GM21825 (cell line): ENCODE data around the gene DPH6.
A peak's percentile ranks its signal among the peaks of the same experiment; 100 is the strongest.
"Not testable (repeated sequence)": the region's sequence is repeated elsewhere in the genome, so short reads cannot be mapped to it uniquely, and the experiment has no call there.

ENCODE experiments used
- ATAC-seq: cut with Tn5 transposase; IDR thresholded peaks from one replicate; pipeline ENCODE4 v1.9.1; 2021; ENCODE audit warnings: mild to moderate bottlenecking, moderate library complexity; ENCODE audit not compliant: unreplicated experiment

Gene DPH6, protein sequence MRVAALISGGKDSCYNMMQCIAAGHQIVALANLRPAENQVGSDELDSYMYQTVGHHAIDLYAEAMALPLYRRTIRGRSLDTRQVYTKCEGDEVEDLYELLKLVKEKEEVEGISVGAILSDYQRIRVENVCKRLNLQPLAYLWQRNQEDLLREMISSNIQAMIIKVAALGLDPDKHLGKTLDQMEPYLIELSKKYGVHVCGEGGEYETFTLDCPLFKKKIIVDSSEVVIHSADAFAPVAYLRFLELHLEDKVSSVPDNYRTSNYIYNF

DNA sequence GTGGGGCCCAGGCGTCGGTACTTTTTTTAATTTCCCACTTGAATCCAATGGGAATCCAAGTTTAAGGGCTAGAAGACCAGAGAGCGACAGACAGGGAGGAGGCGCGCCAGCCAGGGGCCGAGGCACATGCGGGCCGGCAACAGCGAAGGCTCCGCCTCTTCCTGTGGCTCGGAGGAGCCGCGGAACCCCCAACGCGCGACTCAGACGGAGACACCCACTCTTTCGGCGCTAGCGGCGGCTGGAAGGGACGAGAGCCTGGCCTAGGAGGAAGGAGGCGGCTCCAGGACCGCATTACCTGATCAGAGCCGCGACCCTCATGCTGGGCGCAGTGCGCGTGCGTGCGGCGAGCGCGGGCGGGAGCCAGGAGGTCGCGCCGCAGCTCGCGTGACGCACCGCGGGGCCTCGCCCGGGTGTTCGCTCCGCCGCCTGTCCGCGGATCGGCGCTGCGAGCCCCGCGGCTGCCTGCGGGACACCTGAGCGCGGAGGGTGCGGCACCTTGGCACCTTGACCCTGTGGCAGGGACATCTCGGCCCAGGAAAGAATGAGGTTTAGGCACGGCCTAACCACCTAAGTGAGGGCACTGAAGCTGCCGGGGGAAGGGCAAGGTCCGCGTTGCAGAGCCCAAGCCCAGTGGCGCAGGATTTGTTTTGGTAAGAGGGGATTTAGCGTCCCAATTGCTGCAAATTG, at the start of gene DPH6:
Gene DPH6 (minus strand): TSS at position 342 of the 687 bp plus-strand sequence. CDS start 24 bp downstream, at position 318.
- ATAC-seq: peak; percentile 85

DNA sequence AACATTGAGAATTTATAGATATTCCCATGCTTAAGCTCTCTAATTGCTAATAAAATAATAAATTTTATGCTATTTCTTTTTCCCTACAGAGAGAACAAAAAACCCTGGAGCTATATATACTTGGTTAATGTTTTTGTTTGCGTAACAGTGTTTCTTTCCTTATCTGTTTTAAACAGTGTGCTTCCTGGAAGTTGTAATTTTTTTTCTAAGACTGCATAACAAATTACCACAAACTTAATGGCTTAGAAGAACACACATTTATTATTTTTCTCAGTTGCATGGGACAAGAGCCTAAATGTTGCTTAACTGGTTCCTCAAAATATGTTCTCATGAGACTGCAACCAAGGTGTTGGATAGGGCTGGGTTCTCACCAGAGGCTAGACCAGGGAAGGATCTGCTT, 49.7 kb upstream of the DPH6 start:
- no peak for ATAC-seq

GRCh38 chr15:35591987-35592386, 46.0 kb upstream of the DPH6 start:
- ATAC-seq: not testable (repeated sequence)

GRCh38 chr15:35583863-35584528, 38.0 kb upstream of the DPH6 start:
- no peak for ATAC-seq

- ATAC-seq: no peak
Observed at GRCh38 chr15:35580606-35581005, 34.6 kb upstream of the DPH6 start.

DNA sequence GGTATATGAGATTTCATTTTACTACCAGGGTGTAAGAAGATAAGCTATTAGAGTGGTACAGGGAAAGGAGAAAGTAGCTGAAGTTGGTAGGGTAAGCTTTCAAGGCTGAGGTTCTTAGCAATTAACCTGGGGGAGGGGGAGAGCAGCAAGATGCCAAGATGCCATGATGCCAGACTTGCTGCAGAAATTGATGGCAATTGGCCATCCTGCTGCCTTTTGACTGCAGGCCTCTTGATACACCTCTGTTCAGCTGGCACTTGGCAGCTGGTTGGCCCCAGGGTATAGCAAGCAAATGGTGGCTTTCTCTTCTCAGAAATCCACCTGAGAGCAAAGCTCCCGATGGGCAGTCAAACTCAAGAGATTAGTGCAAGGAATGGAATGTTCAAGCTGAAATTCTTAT, 21.4 kb upstream of the DPH6 start:
- ATAC-seq: no peak

- no peak for ATAC-seq
Observed at GRCh38 chr15:35566991-35567390, 21.0 kb upstream of the DPH6 start.

DNA sequence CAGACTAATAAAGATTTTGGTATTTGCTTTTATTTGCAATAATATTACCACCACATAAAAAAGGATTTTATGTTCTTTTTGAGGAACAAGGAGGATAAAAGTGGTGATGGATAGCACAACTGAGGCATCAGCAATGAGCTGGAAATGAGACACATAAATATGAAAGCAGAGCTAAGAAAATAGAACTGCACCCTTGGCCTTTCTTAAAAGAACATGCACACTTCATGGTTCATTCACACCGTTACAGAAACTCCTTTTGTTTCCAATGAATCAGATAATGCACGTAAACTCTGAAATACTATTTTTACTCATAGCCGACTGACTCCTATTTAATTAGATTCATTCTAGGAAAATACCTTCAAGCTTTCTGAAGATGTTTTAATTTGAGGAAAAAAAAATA, 19.9 kb upstream of the DPH6 start:
- no peak for ATAC-seq

DNA sequence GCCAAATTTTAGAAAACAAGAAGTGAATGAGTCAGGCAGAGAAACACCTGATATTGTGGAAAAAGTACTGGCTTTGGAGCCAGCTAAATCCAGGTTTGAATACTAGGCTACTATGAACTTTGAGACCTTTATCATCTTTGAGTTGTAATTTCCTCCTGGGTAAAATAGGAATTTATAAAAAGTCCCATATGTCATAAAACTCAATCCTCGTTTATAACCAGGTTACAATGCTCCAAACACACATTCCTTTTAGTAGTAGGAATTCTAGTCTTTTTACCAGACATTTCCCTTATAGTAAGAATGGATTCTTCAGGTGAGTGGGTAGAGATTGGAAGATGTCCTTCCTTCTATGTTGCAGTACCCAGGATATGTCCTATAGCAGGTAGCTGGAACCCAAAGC, 16.7 kb upstream of the DPH6 start:
- ATAC-seq: no peak

DNA sequence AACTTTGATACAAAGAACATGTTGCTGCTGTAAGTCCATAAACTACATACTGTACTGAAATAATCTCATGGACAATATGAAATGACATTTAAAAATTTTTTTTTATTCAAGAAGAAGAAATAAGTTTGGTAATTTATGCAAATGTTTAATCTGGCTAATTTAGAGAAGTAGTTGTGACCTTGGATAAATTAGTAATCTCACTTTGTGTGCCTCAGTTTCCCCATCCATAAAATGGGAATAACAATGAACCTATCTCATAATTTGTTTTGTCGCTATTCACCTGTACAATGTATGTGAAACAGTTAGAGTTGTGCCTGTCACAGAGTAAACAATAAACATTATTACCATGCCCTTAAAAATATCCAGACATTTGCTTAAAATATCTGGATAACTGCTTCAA, 15.3 kb upstream of the DPH6 start:
- ATAC-seq: no peak

- ATAC-seq: no peak
Observed at GRCh38 chr15:35560870-35561269, 14.9 kb upstream of the DPH6 start.

DNA sequence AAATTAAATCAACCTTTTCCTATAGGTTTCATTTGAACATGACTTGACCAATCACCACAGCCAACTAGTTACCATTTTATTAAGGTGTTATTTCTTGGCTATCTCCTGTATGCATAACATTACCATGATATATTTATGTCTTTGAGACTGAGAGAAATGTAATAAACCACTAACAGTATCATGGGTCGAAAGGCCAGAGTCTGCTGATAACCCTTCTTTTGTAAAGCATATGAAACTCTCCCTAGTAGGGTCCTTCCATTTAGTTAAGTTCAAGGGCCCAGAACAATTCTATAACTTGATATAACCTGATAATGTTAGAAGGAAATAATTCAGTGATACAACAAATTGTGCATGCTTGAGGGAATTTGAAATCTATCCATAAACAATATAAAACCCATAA, 14.3 kb upstream of the DPH6 start:
- no peak for ATAC-seq

- ATAC-seq: no peak
Observed at GRCh38 chr15:35559683-35560082, 13.7 kb upstream of the DPH6 start.

DNA sequence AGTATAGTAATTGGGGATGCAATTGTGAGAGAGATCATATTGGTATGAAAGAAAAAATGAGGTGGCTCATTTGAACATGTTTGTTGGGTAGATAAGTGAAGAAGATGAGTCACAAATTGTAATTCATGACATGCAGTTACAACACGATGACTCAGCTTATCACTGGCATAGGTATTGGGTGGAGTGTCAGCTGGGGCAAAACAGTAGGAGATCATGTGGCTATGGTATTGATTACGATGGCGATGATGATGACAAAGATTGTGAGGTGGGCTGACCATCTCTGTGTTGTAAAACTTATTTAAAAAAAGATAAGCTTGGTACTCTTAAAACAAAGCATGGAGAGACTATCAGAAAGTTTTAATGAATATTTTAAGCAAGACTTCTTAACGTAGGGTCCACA, 11.6 kb upstream of the DPH6 start:
- ATAC-seq: no peak

- no peak for ATAC-seq
Observed at GRCh38 chr15:35557012-35557411, 11.0 kb upstream of the DPH6 start.

- ATAC-seq: no peak
Observed at GRCh38 chr15:35555244-35555643, 9.3 kb upstream of the DPH6 start.

GRCh38 chr15:35550957-35551356, 5.0 kb upstream of the DPH6 start:
- no peak for ATAC-seq

DNA sequence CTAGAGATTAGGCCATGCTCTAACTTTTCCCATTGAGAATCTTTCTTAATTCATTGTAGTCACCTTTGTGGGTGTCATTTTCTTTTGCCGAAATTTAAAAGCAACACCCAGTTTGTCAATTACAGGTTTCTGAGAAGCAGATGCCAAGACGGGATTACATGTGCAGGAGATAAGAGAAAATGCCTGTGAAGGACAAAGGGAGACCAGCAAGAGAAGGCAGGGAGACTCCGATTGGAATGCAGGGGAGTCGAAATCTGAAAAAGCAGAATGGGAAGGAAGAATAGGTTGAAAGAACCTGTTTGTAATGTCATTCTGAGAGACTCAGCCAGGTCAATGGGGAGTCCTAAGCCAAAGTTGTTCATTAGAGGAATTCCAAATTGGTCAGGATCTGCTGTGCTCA, 3.6 kb upstream of the DPH6 start:
- ATAC-seq: no peak

- ATAC-seq: no peak
Observed at GRCh38 chr15:35548435-35548834, 2.5 kb upstream of the DPH6 start.

DNA sequence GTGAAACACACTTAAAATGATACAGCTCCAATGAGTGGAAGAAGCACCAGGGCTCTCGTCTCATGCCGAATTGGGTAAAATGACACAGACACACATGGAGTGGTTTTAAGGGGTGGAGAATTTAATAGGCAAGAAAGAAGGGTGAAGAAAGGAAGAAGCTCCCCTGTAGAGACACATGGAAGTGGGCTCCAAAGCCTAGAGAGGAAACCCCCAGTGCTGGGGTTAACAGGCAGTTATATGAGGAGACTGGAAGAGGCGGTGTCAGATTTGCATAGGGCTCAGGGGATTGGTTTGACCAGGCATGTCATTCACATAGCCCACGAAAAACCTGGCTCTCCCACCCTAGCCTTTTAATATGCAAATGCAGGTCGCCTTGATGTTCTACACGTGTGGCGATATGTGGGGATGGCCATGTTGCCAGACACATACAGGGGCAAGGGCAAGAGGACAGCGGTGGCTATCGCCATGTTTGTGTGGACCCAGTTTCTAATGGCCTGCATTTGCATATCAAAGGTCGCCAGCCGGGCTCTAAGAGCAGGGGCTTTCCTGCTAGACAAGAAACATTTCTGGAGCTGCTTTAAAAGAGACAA, 1.9 kb upstream of the DPH6 start:
- no peak for ATAC-seq

DNA sequence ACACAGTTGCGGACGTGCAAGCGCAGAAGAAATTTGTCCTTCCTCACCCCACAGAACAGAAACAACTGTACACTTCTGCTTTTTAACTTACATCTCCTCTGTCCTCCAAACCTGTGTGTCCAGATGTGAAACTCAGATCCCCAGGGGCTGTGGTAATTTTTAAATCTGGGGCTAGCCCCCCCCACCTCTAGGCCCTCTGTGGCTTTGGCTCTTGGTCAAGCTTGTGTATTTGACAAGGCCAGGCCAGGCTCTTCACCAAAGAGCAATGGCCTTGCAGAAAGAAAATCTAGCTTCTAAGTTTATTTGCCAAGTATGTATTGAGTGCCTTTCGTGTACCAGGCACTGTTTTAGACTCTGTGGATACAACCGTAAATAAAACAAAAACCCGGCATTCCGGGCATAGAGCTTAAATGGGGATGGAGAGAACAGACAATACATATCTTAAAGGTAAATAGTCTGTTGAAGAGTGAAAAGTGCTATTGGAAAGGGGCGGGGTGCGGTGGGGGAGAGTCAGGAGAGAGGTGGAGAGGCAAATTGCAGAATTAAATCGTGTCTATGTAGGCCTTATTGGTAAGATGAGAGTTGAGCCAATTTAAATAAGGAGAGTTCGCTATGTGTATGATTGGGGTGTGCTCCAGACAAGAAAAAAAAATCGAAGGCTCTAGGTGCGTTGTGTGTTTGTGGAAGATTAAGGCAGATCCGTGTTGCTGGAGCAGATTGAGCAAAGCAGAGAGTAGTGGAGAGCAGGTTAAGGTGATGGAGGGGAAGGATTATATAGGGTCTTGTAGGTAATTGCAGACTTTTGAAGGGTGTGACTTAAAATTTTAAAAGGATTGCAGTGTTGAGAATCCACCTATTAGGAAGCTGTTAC, 781 bp upstream of the DPH6 start:
- ATAC-seq: no peak
